ENCODE results near the gene ZNF837. TPM values are rescaled to one million over a fixed set of nuclear protein-coding genes. Genes with fewer than 3 reads are reported as not detected.
A peak's percentile ranks its signal among the peaks of the same experiment; 100 is the strongest.

Gene ZNF837
- total and polyA plus RNA-seq, 2 of the 4 experiments (the other 2 are of a cell fraction), result 0.54 to 1.2 TPM

- DNase-seq, result no peak
Measured at GRCh38 chr19:58395979-58396627, 15.3 kb upstream of the ZNF837 start.

More at GRCh38 chr19:58395979-58396627, 15.3 kb upstream of the ZNF837 start:
- Histone ChIP-seq H4K5ac (ENCODE audit: low read depth, low read length) (no peak overlapping the region), H4K20me1 (ENCODE audit: insufficient read depth, low read length) (peaks cover 29% of the 10 kb centered on the region), H2BK120ac (ENCODE audit: low read depth, low read length) (no peak overlapping the region), H2BK5ac (ENCODE audit: low read depth, low read length, poor library complexity, severe bottlenecking) (no peak overlapping the region), H3K36me3 (ENCODE audit: control insufficient read depth, insufficient read depth, low read length) (peaks cover 26% of the 10 kb centered on the region), H3K4me1 (ENCODE audit: control insufficient read depth, insufficient read depth, low read length) (peaks cover 2% of the 10 kb centered on the region), H2AK9ac (replicated peaks; ENCODE audit: low read depth, low read length, poor library complexity) (no peak overlapping the region), H3K4ac (ENCODE audit: low read depth, low read length) (no peak overlapping the region), H3K4me2 (ENCODE audit: low read depth, low read length) (no peak overlapping the region), H3K27ac (ENCODE audit: insufficient read depth, low read length) (no peak overlapping the region), H3K79me1 (ENCODE audit: low read depth in 1 of 2, low read length in 2 of 2) (peaks cover 9 to 39% of the 10 kb centered on the region in 2 experiments), H3K9me3 (ENCODE audit: control insufficient read depth, insufficient read depth, low read length) (no peaks in the 10 kb centered on the region), H3K9me1 (ENCODE audit: insufficient read depth, low read length) (no peaks in the 10 kb centered on the region), H3K18ac (ENCODE audit: low read depth, low read length) (no peak overlapping the region), H2BK15ac (ENCODE audit: low read depth, low read length) (no peak overlapping the region), H2AFZ (replicated peaks; ENCODE audit: low read length, poor library complexity) (peak overlapping the region; percentile 61), H3K56ac (ENCODE audit: extremely low read depth, insufficient read depth, low read length) (no peak overlapping the region), H3K14ac (replicated peaks; ENCODE audit: low read depth, low read length) (no peak overlapping the region), H2BK20ac (ENCODE audit: low read depth, low read length) (no peak overlapping the region), H3K27me3 (ENCODE audit: control insufficient read depth, insufficient read depth, low read length) (no peaks in the 10 kb centered on the region), H3K9ac (ENCODE audit: low read depth, low read length) (no peak overlapping the region), H2AK5ac (ENCODE audit: low read depth, low read length) (no peak overlapping the region), H3K23ac (ENCODE audit: low read depth, low read length) (no peak overlapping the region), H4K8ac (ENCODE audit: low read depth in 2 of 2, low read length in 2 of 2) (no peak overlapping the region), H4K91ac (ENCODE audit: insufficient read depth, low read depth, low read length) (no peak overlapping the region), H3K4me3 (ENCODE audit: insufficient read depth, low read depth, low read length) (no peak overlapping the region)
- ChIA-PET CTCF (no interaction called here), POLR2A (ENCODE audit: unreplicated experiment) (no interaction called here)
- in situ Hi-C loops (cut with MboI; ENCODE audit: low sequenced_read_pairs), result no loop called here
- BruUV-seq (replicated peaks), result no TSS peak
- dilution Hi-C loops (cut with HindIII; ENCODE audit: low sequenced_read_pairs, unreplicated experiment), result no loop called here
- 19% methylated on average over 42 of the region's 75 CpGs; no CpG with 5 or more reads in 1 of the 2 experiments for WGBS, 2 experiments (ENCODE audit: extremely low coverage in 2 of 2, insufficient read length in 1 of 2)
- TF ChIP-seq RCOR1 (IDR thresholded peaks at IDR 0.05; ENCODE audit: insufficient replicate concordance, low read length), result no peak
- TF ChIP-seq SMC3 (IDR thresholded peaks at IDR 0.05; ENCODE audit: low read depth, low read length), result no peak
- no peak for TF ChIP-seq RFX5 (IDR thresholded peaks at IDR 0.05; ENCODE audit: low read depth, low read length)
- 0 out of 2 replicates have a peak, but pooled peaks have one; percentile 18 for TF ChIP-seq POLR2A (IDR thresholded peaks at IDR 0.05; ENCODE audit: low read depth, low read length)
- peak; percentile 27 for ATAC-seq (ENCODE audit: low read depth)
- intact Hi-C loops (cut with micrococcal nuclease), result no loop called here

All from IMR-90 (cell line).